Measurements from ENCODE around the gene CDH4.

The CDH4 gene

GRCh38 chr20:61705386-61706258 lies 453.6 kb downstream of the CDH4 start:
- TF ChIP-seq EZH2phosphoT487 (conservative IDR thresholded peaks at IDR 0.05; ENCODE audit: low read length) (no peak), CTCF (IDR thresholded peaks at IDR 0.05; ENCODE audit: insufficient read depth, low read length, poor library complexity, severe bottlenecking) (no peak)
- no peaks in the 10 kb centered on the region for H3K36me3 ChIP-seq (ENCODE audit: low read length)
- no peaks in the 10 kb centered on the region for H4K20me1 ChIP-seq (ENCODE audit: low read depth, low read length)
- no peaks in the 10 kb centered on the region for H3F3A ChIP-seq (ENCODE audit: insufficient read depth)
- H3K4me2 ChIP-seq (ENCODE audit: low read depth, low read length, poor library complexity, severe bottlenecking): no peak overlapping the region
- H3K9me2 ChIP-seq (replicated peaks; ENCODE audit: insufficient read depth, low read length): no peaks in the 10 kb centered on the region
- H3K4me3 ChIP-seq (ENCODE audit: insufficient read depth, low read length, poor library complexity, severe bottlenecking): no peak overlapping the region
- no peak overlapping the region for H2AFZ ChIP-seq (ENCODE audit: low read depth, low read length, severe bottlenecking)
- no peak overlapping the region for H3K9ac ChIP-seq (ENCODE audit: low read length)
- no peaks in the 10 kb centered on the region for H3K79me2 ChIP-seq (ENCODE audit: insufficient read depth, low read length)
- H3K27ac ChIP-seq (ENCODE audit: low read depth, low read length): no peak overlapping the region
- H3K27me3 ChIP-seq (ENCODE audit: low read length): no peaks in the 10 kb centered on the region
- no peaks in the 10 kb centered on the region for H3K9me3 ChIP-seq (ENCODE audit: insufficient read depth, low read length)

- Histone ChIP-seq H3K27ac (ENCODE audit: low read depth, low read length) (no peak overlapping the region), H3K9me2 (replicated peaks; ENCODE audit: insufficient read depth, low read length) (no peaks in the 10 kb centered on the region), H3K9me3 (ENCODE audit: insufficient read depth, low read length) (no peaks in the 10 kb centered on the region), H3K4me2 (ENCODE audit: low read depth, low read length, poor library complexity, severe bottlenecking) (no peak overlapping the region), H3K36me3 (ENCODE audit: low read length) (no peaks in the 10 kb centered on the region), H2AFZ (ENCODE audit: low read depth, low read length, severe bottlenecking) (no peak overlapping the region), H3K79me2 (ENCODE audit: insufficient read depth, low read length) (no peaks in the 10 kb centered on the region), H3K4me3 (ENCODE audit: insufficient read depth, low read length, poor library complexity, severe bottlenecking) (no peak overlapping the region), H3F3A (ENCODE audit: insufficient read depth) (no peaks in the 10 kb centered on the region), H3K9ac (ENCODE audit: low read length) (no peak overlapping the region), H3K27me3 (ENCODE audit: low read length) (no peaks in the 10 kb centered on the region), H4K20me1 (ENCODE audit: low read depth, low read length) (no peaks in the 10 kb centered on the region)
- no peak for TF ChIP-seq CTCF (IDR thresholded peaks at IDR 0.05; ENCODE audit: insufficient read depth, low read length, poor library complexity, severe bottlenecking)
- no peak for TF ChIP-seq EZH2phosphoT487 (conservative IDR thresholded peaks at IDR 0.05; ENCODE audit: low read length)
These were observed 454.3 kb downstream of the CDH4 start for GRCh38 chr20:61706259-61706961.

GRCh38 chr20:61708891-61709290 lies 456.8 kb downstream of the CDH4 start:
- Histone ChIP-seq H3K9ac (ENCODE audit: low read length) (no peak overlapping the region), H3F3A (ENCODE audit: insufficient read depth) (no peaks in the 10 kb centered on the region), H3K9me3 (ENCODE audit: insufficient read depth, low read length) (no peaks in the 10 kb centered on the region), H3K4me3 (ENCODE audit: insufficient read depth, low read length, poor library complexity, severe bottlenecking) (no peak overlapping the region), H4K20me1 (ENCODE audit: low read depth, low read length) (no peaks in the 10 kb centered on the region), H3K79me2 (ENCODE audit: insufficient read depth, low read length) (no peaks in the 10 kb centered on the region), H2AFZ (ENCODE audit: low read depth, low read length, severe bottlenecking) (no peak overlapping the region), H3K27ac (ENCODE audit: low read depth, low read length) (no peak overlapping the region), H3K4me2 (ENCODE audit: low read depth, low read length, poor library complexity, severe bottlenecking) (no peak overlapping the region), H3K27me3 (ENCODE audit: low read length) (no peaks in the 10 kb centered on the region), H3K36me3 (ENCODE audit: low read length) (no peaks in the 10 kb centered on the region), H3K9me2 (replicated peaks; ENCODE audit: insufficient read depth, low read length) (no peaks in the 10 kb centered on the region)
- TF ChIP-seq CTCF (IDR thresholded peaks at IDR 0.05; ENCODE audit: insufficient read depth, low read length, poor library complexity, severe bottlenecking) (no peak), EZH2phosphoT487 (conservative IDR thresholded peaks at IDR 0.05; ENCODE audit: low read length) (no peak)
